Measurements from ENCODE around the gene PLIN1. TPM values are rescaled to one million over a fixed set of nuclear protein-coding genes. Genes with fewer than 3 reads are reported as not detected.

The PLIN1 gene
- total and polyA plus RNA-seq, 2 donors (not counting 3 experiments of a cell fraction or from before 2014, with no cell fraction given): 0.07 TPM; not detected in 1

GRCh38 chr15:89628301-89628700, 50.9 kb downstream of the PLIN1 start:
- Histone ChIP-seq H3K9me1 (replicated peaks; ENCODE audit: control insufficient read depth, extremely low read depth, insufficient read depth, low read length) (no peaks in the 10 kb centered on the region), H4K20me1 (replicated peaks; ENCODE audit: control insufficient read depth, extremely low read depth, insufficient read depth, low read length) (no peaks in the 10 kb centered on the region), H3K9me3 (replicated peaks; ENCODE audit: control insufficient read depth, insufficient read depth, low read length) (no peaks in the 10 kb centered on the region), H3K4me1 (ENCODE audit: control insufficient read depth, extremely low read depth, insufficient read depth, low read length) (no peaks in the 10 kb centered on the region), H3K4me3 (replicated peaks in 1 of 3; ENCODE audit: insufficient read depth in 1 of 3, low read depth in 1 of 3, low read length in 3 of 3) (no peak overlapping the region), H2AFZ (ENCODE audit: low read depth, low read length) (no peak overlapping the region), H3K36me3 (ENCODE audit: control insufficient read depth in 2 of 2, extremely low read depth in 1 of 2, insufficient read depth in 2 of 2, low read length in 2 of 2) (peaks cover 17 to 57% of the 10 kb centered on the region in 2 experiments), H3K79me2 (ENCODE audit: control insufficient read depth, insufficient read depth, low read length) (no peaks in the 10 kb centered on the region), H3K27ac (ENCODE audit: insufficient read depth, low read depth, low read length) (no peak overlapping the region), H3K9ac (replicated peaks; ENCODE audit: extremely low read depth, insufficient read depth, low read length) (no peak overlapping the region), H3K27me3 (ENCODE audit: control insufficient read depth in 2 of 2, insufficient read depth in 2 of 2, low read length in 2 of 2) (no peaks in the 10 kb centered on the region), H3K4me2 (ENCODE audit: insufficient read depth, low read length) (no peak overlapping the region)
- TF ChIP-seq MYC (IDR thresholded peaks at IDR 0.05; ENCODE audit: low read depth, low read length) (no peak), EZH2 (IDR thresholded peaks at IDR 0.05; ENCODE audit: borderline replicate concordance, low read depth, low read length, severe bottlenecking) (no peak), CTCF (IDR thresholded peaks at IDR 0.05; ENCODE audit: extremely low read depth in 1 of 2, insufficient read depth in 1 of 2, low read depth in 1 of 2, low read length in 2 of 2) (no peak)
- ChIA-PET CTCF (interaction anchor here (1.4 kb wide), 1 partner anchor 19 kb away, joined by 4 read pairs; no protein-coding TSS in a partner anchor), POLR2A (no interaction called here)
- DNase-seq (ENCODE audit: low read depth, low spot score) (no peak), FAIRE-seq (no peak)
- intact Hi-C loops (cut with micrococcal nuclease) (no loop called here), dilution Hi-C loops (cut with MboI; ENCODE audit: extremely low pct_ligation_motif_present, low sequenced_read_pairs) (no loop called here)
- BruUV-seq (replicated peaks): TSS peak; percentile 83

DNA sequence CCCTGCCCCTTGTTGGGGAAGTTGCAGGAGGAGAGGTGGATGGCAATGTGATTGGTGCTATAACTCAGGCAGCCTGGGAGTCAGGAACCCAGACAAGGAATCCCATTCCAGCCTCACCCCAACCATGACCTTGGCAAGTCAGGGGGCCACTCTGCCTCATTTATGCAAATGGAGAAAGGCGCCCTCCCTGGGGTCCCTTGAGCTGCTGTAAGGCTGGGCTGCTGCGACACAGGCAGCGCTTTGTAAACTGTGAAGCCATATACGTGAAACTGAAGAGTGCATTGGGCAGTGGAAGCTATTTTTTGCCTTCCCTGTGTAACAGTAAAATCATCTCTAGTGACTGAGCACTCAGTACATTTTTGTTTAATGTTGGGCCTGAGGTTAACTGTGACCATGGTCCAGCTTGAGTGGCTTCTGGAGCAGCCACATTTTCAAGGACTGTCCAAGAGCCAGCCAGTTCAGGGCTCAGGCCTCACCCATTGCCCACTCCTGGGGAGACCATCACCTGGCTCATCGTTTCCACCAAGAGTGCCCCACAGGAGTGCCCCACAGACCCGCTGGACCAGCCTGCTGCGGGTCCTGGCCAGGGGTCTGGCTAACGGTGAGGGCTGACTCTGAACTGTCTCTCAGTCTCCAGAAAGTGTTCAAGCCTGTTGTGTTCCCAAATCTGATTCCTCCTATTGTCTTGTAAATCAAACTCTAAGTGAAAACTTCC, 51.8 kb downstream of the PLIN1 start:
- Histone ChIP-seq H3K9ac (replicated peaks; ENCODE audit: extremely low read depth, insufficient read depth, low read length) (no peak overlapping the region), H4K20me1 (replicated peaks; ENCODE audit: control insufficient read depth, extremely low read depth, insufficient read depth, low read length) (no peaks in the 10 kb centered on the region), H3K4me1 (ENCODE audit: control insufficient read depth, extremely low read depth, insufficient read depth, low read length) (no peaks in the 10 kb centered on the region), H3K4me2 (ENCODE audit: insufficient read depth, low read length) (no peak overlapping the region), H3K27me3 (ENCODE audit: control insufficient read depth in 2 of 2, insufficient read depth in 2 of 2, low read length in 2 of 2) (no peaks in the 10 kb centered on the region), H3K9me1 (replicated peaks; ENCODE audit: control insufficient read depth, extremely low read depth, insufficient read depth, low read length) (no peaks in the 10 kb centered on the region), H3K36me3 (ENCODE audit: control insufficient read depth in 2 of 2, extremely low read depth in 1 of 2, insufficient read depth in 2 of 2, low read length in 2 of 2) (peaks cover 17 to 52% of the 10 kb centered on the region in 2 experiments), H3K4me3 (replicated peaks in 1 of 3; ENCODE audit: insufficient read depth in 1 of 3, low read depth in 1 of 3, low read length in 3 of 3) (no peak overlapping the region), H3K27ac (ENCODE audit: insufficient read depth, low read depth, low read length) (no peak overlapping the region), H3K79me2 (ENCODE audit: control insufficient read depth, insufficient read depth, low read length) (no peaks in the 10 kb centered on the region), H3K9me3 (replicated peaks; ENCODE audit: control insufficient read depth, insufficient read depth, low read length) (no peaks in the 10 kb centered on the region), H2AFZ (ENCODE audit: low read depth, low read length) (no peak overlapping the region)
- POLR2A ChIA-PET: no interaction called here
- TSS peak; percentile 2 for BruUV-seq (replicated peaks)
- TF ChIP-seq EZH2 (IDR thresholded peaks at IDR 0.05; ENCODE audit: borderline replicate concordance, low read depth, low read length, severe bottlenecking) (no peak), POLR2AphosphoS5 (IDR thresholded peaks at IDR 0.05; ENCODE audit: insufficient read depth, low read depth, low read length) (no peak), MYC (IDR thresholded peaks at IDR 0.05; ENCODE audit: low read depth, low read length) (no peak), MAX (IDR thresholded peaks at IDR 0.05; ENCODE audit: insufficient read depth, insufficient read length) (no peak), POLR2A (IDR thresholded peaks at IDR 0.05; ENCODE audit: low read depth, low read length) (no peak), GATA2 (IDR thresholded peaks at IDR 0.05; ENCODE audit: insufficient read depth, insufficient read length, low read depth, low read length) (no peak), JUN (IDR thresholded peaks at IDR 0.05; ENCODE audit: borderline replicate concordance, insufficient read depth, insufficient read length, low read depth) (no peak), CTCF (IDR thresholded peaks at IDR 0.05; ENCODE audit: extremely low read depth in 1 of 2, insufficient read depth in 1 of 2, low read depth in 1 of 2, low read length in 2 of 2) (no peak), FOS (IDR thresholded peaks at IDR 0.05; ENCODE audit: borderline replicate concordance, insufficient read depth, low read length) (no peak)
- dilution Hi-C loops (cut with MboI; ENCODE audit: extremely low pct_ligation_motif_present, low sequenced_read_pairs) (no loop called here), intact Hi-C loops (cut with micrococcal nuclease) (no loop called here)
- CTCF ChIA-PET: no interaction called here
- FAIRE-seq (no peak), DNase-seq (ENCODE audit: low read depth, low spot score) (no peak)

Data from endothelial cell of umbilical vein (primary cell).